ENCODE results near the gene TTC29. TPM values are rescaled to one million over a fixed set of nuclear protein-coding genes. Genes with fewer than 3 reads are reported as not detected.
"Not testable (repeated sequence)": the region's sequence is repeated elsewhere in the genome, so short reads cannot be mapped to it uniquely, and the experiment has no call there.

Gene TTC29
- polyA plus RNA-seq, 4 donors, result 1.5 to 1.7 (median 1.7) TPM

DNA sequence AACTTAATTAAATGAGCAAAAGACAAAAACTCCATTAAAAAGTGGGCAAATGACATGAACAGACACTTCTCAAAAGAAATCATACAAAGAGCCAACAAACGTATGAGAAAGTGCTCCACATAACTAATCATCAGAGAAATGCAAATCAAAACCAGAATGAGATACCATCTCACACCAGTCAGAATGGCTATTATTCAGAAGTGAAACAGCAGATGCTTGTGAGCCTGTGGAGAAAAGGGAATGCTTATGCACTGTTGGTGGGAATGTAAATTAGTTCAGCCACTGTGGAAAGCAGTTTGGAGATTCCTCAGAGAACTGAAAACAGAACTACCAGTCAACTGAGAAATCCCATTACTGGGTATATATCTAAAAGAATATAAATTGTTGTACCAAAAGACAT, 222.1 kb downstream of the TTC29 start:
- DNase-seq (ENCODE audit: low read depth in 4 of 4, low spot score in 3 of 4), result not testable (repeated sequence)

DNA sequence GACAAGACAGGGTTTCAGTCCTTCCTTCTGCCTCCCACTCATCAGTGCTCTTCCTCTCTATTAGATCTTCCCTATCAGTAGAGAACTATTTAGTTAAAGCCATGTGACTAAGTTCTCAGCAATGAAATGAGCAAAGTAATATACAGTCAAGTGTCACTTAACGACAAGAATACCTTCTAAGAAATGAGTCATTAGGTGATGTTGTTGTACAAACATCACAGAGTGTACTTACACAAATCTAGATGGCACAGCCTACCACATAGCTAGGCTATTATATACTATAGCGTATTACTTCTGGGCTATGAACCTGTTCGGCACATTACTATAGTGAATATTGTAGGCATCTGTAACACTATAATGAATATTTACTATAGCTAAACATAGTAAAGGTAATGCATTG, 235.7 kb downstream of the TTC29 start:
- no peak for DNase-seq (ENCODE audit: low read depth in 4 of 4, low spot score in 3 of 4)

DNA sequence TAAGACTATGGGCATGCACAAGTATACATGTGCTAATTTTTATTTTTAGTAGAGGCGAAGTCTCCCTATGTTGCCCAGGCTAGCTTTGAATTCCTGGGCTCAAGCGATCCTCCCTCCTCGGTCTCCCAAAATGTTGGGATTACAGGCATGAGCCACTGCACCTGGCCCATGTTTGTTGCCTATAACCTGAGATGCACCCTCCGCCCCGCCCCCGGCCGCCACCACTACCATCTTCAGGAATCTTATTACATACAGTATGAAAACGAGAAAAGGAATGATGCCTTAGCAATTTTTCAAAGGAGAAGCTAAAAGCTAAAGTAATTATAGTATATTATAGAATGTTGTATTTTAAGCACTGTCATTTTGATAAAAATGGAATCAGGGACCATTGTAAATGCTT, 245.8 kb downstream of the TTC29 start:
- DNase-seq (ENCODE audit: low read depth in 4 of 4, low spot score in 3 of 4), result no peak

DNA sequence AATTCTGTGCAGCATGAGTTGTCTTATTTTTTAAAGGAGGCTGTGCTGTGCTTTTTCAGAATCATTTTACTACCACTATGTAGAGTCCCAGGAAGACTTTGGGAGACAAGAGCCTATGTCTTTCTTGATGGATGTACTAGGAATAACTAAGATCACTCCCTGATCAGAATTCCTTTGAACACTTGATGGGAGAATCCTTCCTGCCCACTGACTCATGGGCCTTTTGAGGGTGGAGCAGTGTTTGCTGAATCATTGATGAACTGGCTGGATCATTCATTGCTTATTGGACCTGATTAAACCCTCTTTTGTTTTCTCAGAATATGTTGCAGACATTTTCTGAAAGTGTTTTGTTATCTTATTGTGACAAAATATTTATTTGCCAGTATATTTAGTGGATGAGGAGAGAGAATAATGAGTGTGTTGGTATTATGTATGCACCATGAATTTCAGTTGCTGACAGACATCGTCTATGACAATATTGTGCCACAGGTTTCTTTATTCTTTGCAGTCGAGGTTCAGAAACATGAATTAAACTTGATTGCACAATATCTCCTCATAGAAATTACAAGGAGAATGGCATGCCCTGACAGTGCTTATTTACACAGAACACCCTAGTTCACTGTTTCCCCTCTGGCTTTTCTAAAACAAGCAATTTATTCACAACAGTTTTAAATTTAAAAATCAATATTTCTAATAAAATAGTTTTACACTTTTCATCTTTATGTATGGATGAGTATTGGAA, 270.7 kb downstream of the TTC29 start:
- no peak for DNase-seq (ENCODE audit: low read depth in 4 of 4, low spot score in 3 of 4)

DNA sequence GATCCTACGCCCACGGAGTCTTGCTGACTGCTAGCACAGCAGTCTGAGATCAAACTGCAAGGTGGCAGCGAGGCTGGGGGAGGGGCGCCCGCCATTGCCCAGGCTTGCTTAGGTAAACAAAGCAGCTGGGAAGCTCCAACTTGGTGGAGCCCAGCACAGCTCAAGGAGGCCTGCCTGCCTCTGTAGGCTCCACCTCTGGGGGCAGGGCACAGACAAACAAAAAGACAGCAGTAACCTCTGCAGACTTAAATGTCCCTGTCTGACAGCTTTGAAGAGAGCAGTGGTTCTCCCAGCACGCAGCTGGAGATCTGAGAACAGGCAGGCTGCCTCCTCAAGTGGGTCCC, 281.7 kb downstream of the TTC29 start:
- DNase-seq (ENCODE audit: low read depth in 4 of 4, low spot score in 3 of 4), result not testable (repeated sequence)

DNA sequence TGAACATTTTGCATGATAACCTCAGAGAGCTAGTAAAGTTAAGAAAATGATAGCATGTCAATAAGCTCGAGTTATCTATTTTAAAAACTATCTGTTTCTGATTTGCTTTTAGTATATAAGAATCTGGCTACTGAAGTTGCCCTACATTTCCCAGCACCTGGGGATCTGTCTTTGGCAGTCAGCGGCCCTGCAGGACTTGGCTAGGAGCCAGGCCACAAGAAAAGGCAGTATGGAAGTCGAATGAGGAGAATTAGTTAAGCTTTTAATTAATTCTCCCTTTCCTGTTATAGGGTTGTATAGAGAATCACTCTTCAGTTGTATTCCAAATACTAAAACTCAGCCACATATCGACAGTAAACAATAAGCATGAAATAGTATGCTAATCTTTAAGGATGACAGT, 284.3 kb downstream of the TTC29 start:
- no peak for DNase-seq (ENCODE audit: low read depth in 4 of 4, low spot score in 3 of 4)
